Astrocyte (in vitro differentiated cells and primary cell): ENCODE results near the gene LRRC23.

Source experiments
- EZH2 ChIP-seq: IDR thresholded peaks from 2 replicates; pipeline ENCODE4 v1.6.1; 2012; ENCODE audit warnings: mild to moderate bottlenecking, low read length, inconsistent platforms; ENCODE audit not compliant: insufficient read depth
- TF ChIP-seq, protein P1 (sequence below): IDR thresholded peaks from 2 replicates; pipeline ENCODE4 v1.5.1; 2011; ENCODE audit warnings: low read depth, mild to moderate bottlenecking, inconsistent platforms, low read length, moderate library complexity; ENCODE audit not compliant: insufficient read depth

DNA sequence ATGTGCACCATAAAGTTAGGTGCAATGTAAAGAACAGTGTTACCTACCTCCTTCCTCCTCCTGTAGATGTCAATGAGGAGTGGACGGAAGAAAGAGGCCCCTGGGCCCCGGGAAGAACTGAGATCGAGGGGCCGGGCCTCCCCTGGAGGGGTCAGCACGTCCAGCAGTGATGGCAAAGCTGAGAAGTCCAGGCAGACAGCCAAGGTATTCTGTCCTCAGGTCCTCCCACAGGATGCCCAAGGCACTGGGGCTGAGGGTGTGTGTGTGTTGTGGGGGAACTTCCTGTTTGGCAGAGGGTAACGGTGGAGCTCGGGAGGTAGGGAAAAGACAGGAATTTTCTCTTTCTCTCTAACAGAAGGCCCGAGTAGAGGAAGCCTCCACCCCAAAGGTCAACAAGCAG lies 29.5 kb downstream of the LRRC23 start:
- TF ChIP-seq, protein P1, sequence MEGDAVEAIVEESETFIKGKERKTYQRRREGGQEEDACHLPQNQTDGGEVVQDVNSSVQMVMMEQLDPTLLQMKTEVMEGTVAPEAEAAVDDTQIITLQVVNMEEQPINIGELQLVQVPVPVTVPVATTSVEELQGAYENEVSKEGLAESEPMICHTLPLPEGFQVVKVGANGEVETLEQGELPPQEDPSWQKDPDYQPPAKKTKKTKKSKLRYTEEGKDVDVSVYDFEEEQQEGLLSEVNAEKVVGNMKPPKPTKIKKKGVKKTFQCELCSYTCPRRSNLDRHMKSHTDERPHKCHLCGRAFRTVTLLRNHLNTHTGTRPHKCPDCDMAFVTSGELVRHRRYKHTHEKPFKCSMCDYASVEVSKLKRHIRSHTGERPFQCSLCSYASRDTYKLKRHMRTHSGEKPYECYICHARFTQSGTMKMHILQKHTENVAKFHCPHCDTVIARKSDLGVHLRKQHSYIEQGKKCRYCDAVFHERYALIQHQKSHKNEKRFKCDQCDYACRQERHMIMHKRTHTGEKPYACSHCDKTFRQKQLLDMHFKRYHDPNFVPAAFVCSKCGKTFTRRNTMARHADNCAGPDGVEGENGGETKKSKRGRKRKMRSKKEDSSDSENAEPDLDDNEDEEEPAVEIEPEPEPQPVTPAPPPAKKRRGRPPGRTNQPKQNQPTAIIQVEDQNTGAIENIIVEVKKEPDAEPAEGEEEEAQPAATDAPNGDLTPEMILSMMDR = no peak
- no peak for TF ChIP-seq EZH2
